Nephron progenitor cell (in vitro differentiated cells): ENCODE data around the gene RABL2A.
"Not testable (repeated sequence)": the region's sequence is repeated elsewhere in the genome, so short reads cannot be mapped to it uniquely, and the experiment has no call there.

Experiments used
- DNase-seq: peaks from one replicate; pipeline ENCODE4 v3.0.0; 2021
- H3K27ac Mint-ChIP-seq: 2 replicates; pipeline ENCODE4 v1.8.0; 2021; ENCODE audit warnings: mild to moderate bottlenecking, moderate library complexity, mixed read lengths
- H3K27me3 Mint-ChIP-seq: 2 replicates; pipeline ENCODE4 v1.8.0; 2021; ENCODE audit warnings: mild to moderate bottlenecking, low read depth, mixed read lengths; ENCODE audit not compliant: poor library complexity
- H3K36me3 Mint-ChIP-seq: 2 replicates; pipeline ENCODE4 v1.8.0; 2021; ENCODE audit warnings: low read depth, mixed read lengths
- H3K4me1 Mint-ChIP-seq: 2 replicates; pipeline ENCODE4 v1.8.0; 2021; ENCODE audit warnings: mixed read lengths
- H3K4me3 Mint-ChIP-seq: 2 replicates; pipeline ENCODE4 v1.8.0; 2021; ENCODE audit warnings: mild to moderate bottlenecking, moderate library complexity, mixed read lengths
- H3K9me3 Mint-ChIP-seq: 2 replicates; pipeline ENCODE4 v1.8.0; 2021; ENCODE audit warnings: mild to moderate bottlenecking, moderate library complexity, mixed read lengths

RABL2A gene

GRCh38 chr2:113636226-113636625 is 9.2 kb downstream of the RABL2A start:
- not testable (repeated sequence) for H3K9me3 Mint-ChIP-seq, H3K4me3 Mint-ChIP-seq, H3K36me3 Mint-ChIP-seq, DNase-seq, H3K4me1 Mint-ChIP-seq, H3K27ac Mint-ChIP-seq, H3K27me3 Mint-ChIP-seq

GRCh38 chr2:113638084-113638483 is 11.0 kb downstream of the RABL2A start:
- not testable (repeated sequence) for H3K4me1 Mint-ChIP-seq, H3K27ac Mint-ChIP-seq, H3K27me3 Mint-ChIP-seq, DNase-seq, H3K9me3 Mint-ChIP-seq, H3K36me3 Mint-ChIP-seq, H3K4me3 Mint-ChIP-seq

- H3K4me1 Mint-ChIP-seq, H3K9me3 Mint-ChIP-seq, DNase-seq, H3K27me3 Mint-ChIP-seq, H3K27ac Mint-ChIP-seq, H3K36me3 Mint-ChIP-seq, H3K4me3 Mint-ChIP-seq: not testable (repeated sequence)
Measured at GRCh38 chr2:113646217-113646616, 19.2 kb downstream of the RABL2A start.

- not testable (repeated sequence) for DNase-seq, H3K27me3 Mint-ChIP-seq, H3K36me3 Mint-ChIP-seq, H3K4me1 Mint-ChIP-seq, H3K27ac Mint-ChIP-seq, H3K4me3 Mint-ChIP-seq
- peaks cover 15% of the 10 kb centered on the region for H3K9me3 Mint-ChIP-seq
Measured at GRCh38 chr2:113650834-113651815, 24.1 kb downstream of the RABL2A start.

GRCh38 chr2:113652599-113652998 is 25.5 kb downstream of the RABL2A start:
- H3K36me3 Mint-ChIP-seq, H3K4me1 Mint-ChIP-seq, H3K27me3 Mint-ChIP-seq, H3K27ac Mint-ChIP-seq, DNase-seq, H3K4me3 Mint-ChIP-seq: not testable (repeated sequence)
- H3K9me3 Mint-ChIP-seq = peaks cover 28% of the 10 kb centered on the region

GRCh38 chr2:113656031-113656624 is 29.1 kb downstream of the RABL2A start:
- H3K27ac Mint-ChIP-seq, H3K4me3 Mint-ChIP-seq, H3K4me1 Mint-ChIP-seq, DNase-seq, H3K27me3 Mint-ChIP-seq, H3K36me3 Mint-ChIP-seq: not testable (repeated sequence)
- H3K9me3 Mint-ChIP-seq = peaks cover 49% of the 10 kb centered on the region

- H3K4me3 Mint-ChIP-seq, H3K36me3 Mint-ChIP-seq, H3K27me3 Mint-ChIP-seq, H3K4me1 Mint-ChIP-seq, H3K27ac Mint-ChIP-seq, DNase-seq: not testable (repeated sequence)
- H3K9me3 Mint-ChIP-seq = peaks cover 49% of the 10 kb centered on the region
Measured at GRCh38 chr2:113657735-113658134, 30.7 kb downstream of the RABL2A start.

- H3K27me3 Mint-ChIP-seq, H3K4me3 Mint-ChIP-seq, H3K4me1 Mint-ChIP-seq, H3K27ac Mint-ChIP-seq, DNase-seq, H3K36me3 Mint-ChIP-seq: not testable (repeated sequence)
- H3K9me3 Mint-ChIP-seq = peaks cover 16% of the 10 kb centered on the region
Measured at GRCh38 chr2:113663285-113664060, 36.4 kb downstream of the RABL2A start.

GRCh38 chr2:113664761-113665533 is 37.9 kb downstream of the RABL2A start:
- not testable (repeated sequence) for DNase-seq, H3K4me3 Mint-ChIP-seq, H3K36me3 Mint-ChIP-seq, H3K27ac Mint-ChIP-seq, H3K4me1 Mint-ChIP-seq, H3K27me3 Mint-ChIP-seq
- peaks cover 11% of the 10 kb centered on the region for H3K9me3 Mint-ChIP-seq

- not testable (repeated sequence) for H3K9me3 Mint-ChIP-seq, H3K27ac Mint-ChIP-seq, H3K36me3 Mint-ChIP-seq, H3K27me3 Mint-ChIP-seq, DNase-seq, H3K4me3 Mint-ChIP-seq
- H3K4me1 Mint-ChIP-seq = peaks cover 17% of the 10 kb centered on the region
Measured at GRCh38 chr2:113669013-113669412, 41.9 kb downstream of the RABL2A start.
